DOHH2 (cell line): ENCODE data around the gene KMT2C.

Experiments used
- H3F3A ChIP-seq: fragments of 200-600 bp; sonication (generic), shearing (Covaris generic); 2 replicates; pipeline ENCODE4 v1.6.0; 2016; ENCODE audit warnings: antibody characterized with exemption, mild to moderate bottlenecking; ENCODE audit not compliant: control insufficient read depth, insufficient read depth
- H3K27ac ChIP-seq: fragments of 200-600 bp; sonication (generic); 2 replicates; pipeline ENCODE4 v1.5.1; 2014; ENCODE audit warnings: low read depth, mild to moderate bottlenecking, low read length, moderate library complexity
- H3K27me3 ChIP-seq: fragments of 200-600 bp; sonication (generic); 2 replicates; pipeline ENCODE4 v1.6.1; 2014; ENCODE audit warnings: mild to moderate bottlenecking, low read length, mixed read lengths; ENCODE audit not compliant: control insufficient read depth
- H3K36me3 ChIP-seq: fragments of 200-600 bp; sonication (generic); 2 replicates; pipeline ENCODE4 v1.6.1; 2014; ENCODE audit warnings: mild to moderate bottlenecking, low read length, moderate library complexity, mixed read lengths; ENCODE audit not compliant: control insufficient read depth
- H3K4me1 ChIP-seq: fragments of 200-600 bp; sonication (generic); 2 replicates; pipeline ENCODE4 v1.6.1; 2014; ENCODE audit warnings: mild to moderate bottlenecking, low read length, mixed read lengths; ENCODE audit not compliant: control insufficient read depth
- H3K4me2 ChIP-seq: fragments of 200-600 bp; sonication (generic); 2 replicates; pipeline ENCODE4 v1.6.0; 2014; ENCODE audit warnings: mild to moderate bottlenecking, low read length, moderate library complexity
- H3K4me3 ChIP-seq: fragments of 200-600 bp; sonication (generic); 2 replicates; pipeline ENCODE4 v1.5.1; 2014; ENCODE audit warnings: mild to moderate bottlenecking, low read length, mixed read lengths
- H3K79me2 ChIP-seq: fragments of 200-600 bp; sonication (generic); 2 replicates; pipeline ENCODE4 v1.6.1; 2014; ENCODE audit warnings: mild to moderate bottlenecking, low read length, mixed read lengths; ENCODE audit not compliant: control insufficient read depth
- H3K9me2 ChIP-seq: fragments of 200-600 bp; sonication (generic); replicated peaks from 2 replicates; pipeline ENCODE4 v1.6.1; 2014; ENCODE audit warnings: mild to moderate bottlenecking, low read length, mixed read lengths; ENCODE audit not compliant: control insufficient read depth
- H3K9me3 ChIP-seq: fragments of 200-600 bp; sonication (generic); 2 replicates; pipeline ENCODE4 v1.6.1; 2014; ENCODE audit warnings: antibody characterized with exemption, low read length, mixed read lengths; ENCODE audit not compliant: control insufficient read depth, insufficient read depth
- H4K20me1 ChIP-seq: fragments of 200-600 bp; sonication (generic); 2 replicates; pipeline ENCODE4 v1.6.0; 2014; ENCODE audit warnings: low read depth, mild to moderate bottlenecking, antibody characterized with exemption, low read length, moderate library complexity; ENCODE audit not compliant: control insufficient read depth, insufficient read depth
- EZH2phosphoT487 ChIP-seq: fragments of 200-600 bp; sonication (generic); IDR thresholded peaks from 2 replicates; pipeline ENCODE4 v1.6.1; 2017; ENCODE audit warnings: borderline replicate concordance, mild to moderate bottlenecking, antibody characterized with exemption, low read length, moderate library complexity, mixed read lengths
- TF ChIP-seq, protein P1 (sequence below): fragments of 200-600 bp; sonication (generic); IDR thresholded peaks from one replicate; pipeline ENCODE4 v1.5.1; 2014; ENCODE audit warnings: antibody characterized with exemption, mild to moderate bottlenecking, low read depth, low read length; ENCODE audit not compliant: poor library complexity, severe bottlenecking

Gene KMT2C

DNA sequence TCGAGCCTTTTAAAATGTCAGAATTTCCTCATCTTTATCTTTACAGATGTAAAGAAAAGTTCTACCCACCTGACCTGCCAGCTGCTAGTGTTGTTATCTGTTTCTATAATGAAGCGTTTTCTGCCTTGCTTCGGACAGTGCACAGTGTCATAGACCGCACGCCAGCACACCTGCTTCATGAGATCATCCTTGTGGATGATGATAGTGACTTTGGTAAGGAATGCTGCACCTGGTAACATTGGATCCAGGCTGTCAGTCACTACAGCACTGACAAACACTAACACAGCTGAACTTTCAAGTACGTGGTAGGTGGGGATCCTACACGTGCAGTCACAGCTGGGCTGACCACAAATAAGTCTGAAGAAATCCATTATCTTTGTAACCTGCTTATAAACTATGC, 332.7 kb downstream of the KMT2C start:
- H3K79me2 ChIP-seq, result no peaks in the 10 kb centered on the region

DNA sequence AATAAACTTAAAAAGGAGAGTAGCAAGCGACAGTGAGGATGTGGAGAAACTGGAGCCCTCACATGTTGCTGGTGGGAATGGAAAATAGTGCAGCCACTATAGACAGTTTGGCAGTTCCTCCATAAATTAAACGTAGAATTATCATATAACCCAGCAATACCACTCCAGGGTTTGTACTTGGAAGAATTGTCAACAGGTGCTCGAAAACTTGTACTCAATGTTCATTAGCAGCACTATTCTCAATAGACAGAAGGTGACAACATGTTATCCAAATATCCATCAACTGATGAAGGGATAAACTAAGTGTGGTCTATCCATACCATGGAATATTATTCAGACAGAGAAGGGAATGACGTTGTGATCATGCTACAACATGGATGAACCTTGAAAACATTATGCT, 338.5 kb downstream of the KMT2C start:
- Histone ChIP-seq H4K20me1 (no peaks in the 10 kb centered on the region), H3K4me2 (no peak overlapping the region), H3K9me3 (no peaks in the 10 kb centered on the region), H3K4me3 (no peak overlapping the region), H3K36me3 (no peaks in the 10 kb centered on the region), H3K27ac (no peak overlapping the region), H3K9me2 (no peaks in the 10 kb centered on the region), H3K27me3 (peaks cover 23% of the 10 kb centered on the region), H3F3A (no peaks in the 10 kb centered on the region), H3K4me1 (no peaks in the 10 kb centered on the region), H3K79me2 (no peaks in the 10 kb centered on the region)
- TF ChIP-seq, protein P1, sequence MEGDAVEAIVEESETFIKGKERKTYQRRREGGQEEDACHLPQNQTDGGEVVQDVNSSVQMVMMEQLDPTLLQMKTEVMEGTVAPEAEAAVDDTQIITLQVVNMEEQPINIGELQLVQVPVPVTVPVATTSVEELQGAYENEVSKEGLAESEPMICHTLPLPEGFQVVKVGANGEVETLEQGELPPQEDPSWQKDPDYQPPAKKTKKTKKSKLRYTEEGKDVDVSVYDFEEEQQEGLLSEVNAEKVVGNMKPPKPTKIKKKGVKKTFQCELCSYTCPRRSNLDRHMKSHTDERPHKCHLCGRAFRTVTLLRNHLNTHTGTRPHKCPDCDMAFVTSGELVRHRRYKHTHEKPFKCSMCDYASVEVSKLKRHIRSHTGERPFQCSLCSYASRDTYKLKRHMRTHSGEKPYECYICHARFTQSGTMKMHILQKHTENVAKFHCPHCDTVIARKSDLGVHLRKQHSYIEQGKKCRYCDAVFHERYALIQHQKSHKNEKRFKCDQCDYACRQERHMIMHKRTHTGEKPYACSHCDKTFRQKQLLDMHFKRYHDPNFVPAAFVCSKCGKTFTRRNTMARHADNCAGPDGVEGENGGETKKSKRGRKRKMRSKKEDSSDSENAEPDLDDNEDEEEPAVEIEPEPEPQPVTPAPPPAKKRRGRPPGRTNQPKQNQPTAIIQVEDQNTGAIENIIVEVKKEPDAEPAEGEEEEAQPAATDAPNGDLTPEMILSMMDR, result no peak
- TF ChIP-seq EZH2phosphoT487, result no peak

More for the DNA sequence above, 332.7 kb downstream of the KMT2C start:
- Histone ChIP-seq H3F3A (no peaks in the 10 kb centered on the region), H3K4me1 (no peaks in the 10 kb centered on the region), H4K20me1 (no peaks in the 10 kb centered on the region), H3K36me3 (no peaks in the 10 kb centered on the region), H3K27ac (no peak overlapping the region), H3K4me2 (no peak overlapping the region), H3K27me3 (peaks cover 3% of the 10 kb centered on the region; the same call in 1 of the 2 replicates), H3K9me3 (no peaks in the 10 kb centered on the region), H3K9me2 (no peaks in the 10 kb centered on the region), H3K4me3 (no peak overlapping the region)
- no peak for TF ChIP-seq EZH2phosphoT487
- TF ChIP-seq, protein P1, result no peak

DNA sequence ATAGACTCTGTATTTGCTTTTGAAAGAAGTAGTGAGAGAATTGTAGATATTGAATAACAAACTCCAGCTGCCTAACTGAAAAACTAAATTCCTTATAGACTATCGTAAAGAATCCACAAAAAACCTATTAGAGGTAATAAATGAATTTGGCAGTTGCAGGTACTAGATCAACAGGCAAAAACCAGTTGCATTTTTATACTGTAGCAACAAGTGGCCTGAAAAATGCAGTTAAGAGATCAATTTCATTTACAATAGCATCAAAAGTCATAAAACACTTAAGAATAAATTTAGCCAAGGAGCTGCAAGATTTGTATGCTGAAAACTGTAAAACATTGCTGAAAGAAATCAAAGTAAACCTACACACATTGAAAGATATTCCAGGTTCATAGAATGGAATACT, 340.0 kb downstream of the KMT2C start:
- H3K4me2 ChIP-seq, result no peak overlapping the region
- no peaks in the 10 kb centered on the region for H3K36me3 ChIP-seq
- no peak for TF ChIP-seq EZH2phosphoT487
- TF ChIP-seq, protein P1, result no peak
- H3K4me1 ChIP-seq, result no peaks in the 10 kb centered on the region
- peaks cover 23% of the 10 kb centered on the region for H3K27me3 ChIP-seq
- no peaks in the 10 kb centered on the region for H3K79me2 ChIP-seq
- H3K9me3 ChIP-seq, result no peaks in the 10 kb centered on the region
- H3K9me2 ChIP-seq, result no peaks in the 10 kb centered on the region
- H3K4me3 ChIP-seq, result no peak overlapping the region
- H3F3A ChIP-seq, result no peaks in the 10 kb centered on the region
- H3K27ac ChIP-seq, result no peak overlapping the region
- no peaks in the 10 kb centered on the region for H4K20me1 ChIP-seq

DNA sequence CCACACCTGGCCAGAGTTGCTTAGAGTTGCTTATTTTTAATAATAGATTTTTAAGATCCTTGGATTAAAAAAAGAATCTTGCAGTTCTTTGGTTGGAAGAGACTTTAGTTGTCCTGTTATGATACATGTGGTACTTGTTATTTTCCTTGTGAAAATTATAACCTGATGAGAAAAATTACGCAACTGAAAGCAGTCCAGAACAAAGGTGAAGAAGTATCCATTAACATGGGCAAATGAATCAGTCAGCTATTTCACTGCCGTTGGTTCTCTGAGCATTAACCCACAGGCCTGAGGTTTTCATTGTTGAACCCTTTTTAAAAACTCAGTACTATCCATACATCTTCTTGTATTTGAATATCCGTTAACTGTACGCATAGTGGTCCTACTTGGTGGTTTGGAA, 342.1 kb downstream of the KMT2C start:
- no peak overlapping the region for H3K4me3 ChIP-seq
- no peaks in the 10 kb centered on the region for H3K9me2 ChIP-seq
- no peaks in the 10 kb centered on the region for H3K36me3 ChIP-seq
- H3F3A ChIP-seq, result no peaks in the 10 kb centered on the region
- H4K20me1 ChIP-seq, result no peaks in the 10 kb centered on the region
- 0 out of 2 replicates have a peak, but pooled peaks cover 3% of the 10 kb centered on the region for H3K9me3 ChIP-seq
- no peak overlapping the region for H3K4me2 ChIP-seq
- H3K4me1 ChIP-seq, result no peaks in the 10 kb centered on the region
- no peaks in the 10 kb centered on the region for H3K79me2 ChIP-seq
- no peak overlapping the region for H3K27ac ChIP-seq
- H3K27me3 ChIP-seq, result peaks cover 24% of the 10 kb centered on the region
- TF ChIP-seq, protein P1, result no peak
- no peak for TF ChIP-seq EZH2phosphoT487
